GM21717 (cell line): ENCODE measurements around the gene GPS1.

Source experiments
- ATAC-seq: cut with Tn5 transposase; IDR thresholded peaks from one replicate; pipeline ENCODE4 v1.9.1; 2021; ENCODE audit warnings: mild to moderate bottlenecking, moderate library complexity; ENCODE audit not compliant: unreplicated experiment

The GPS1 gene

DNA sequence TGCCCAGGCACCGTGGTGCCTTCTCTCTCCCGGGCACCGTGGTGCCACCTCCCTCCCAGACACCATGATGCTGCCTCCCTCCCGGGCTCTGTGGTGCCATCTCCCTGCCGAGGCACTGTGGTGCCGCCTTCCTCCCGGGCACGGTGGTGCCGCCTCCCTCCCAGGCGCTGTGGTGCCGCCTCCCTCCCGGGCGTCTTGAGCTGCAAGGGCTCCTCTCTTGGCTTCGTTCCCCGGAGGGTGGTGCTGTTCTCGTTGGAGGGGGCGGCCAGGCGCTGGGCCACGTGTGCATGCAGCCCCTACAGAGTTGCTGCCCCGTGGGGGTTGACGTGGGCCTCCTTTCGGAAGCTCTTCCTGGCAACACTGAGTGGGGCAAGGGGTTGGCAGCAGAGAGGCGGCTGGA, 37.3 kb upstream of the GPS1 start:
- no peak for ATAC-seq

DNA sequence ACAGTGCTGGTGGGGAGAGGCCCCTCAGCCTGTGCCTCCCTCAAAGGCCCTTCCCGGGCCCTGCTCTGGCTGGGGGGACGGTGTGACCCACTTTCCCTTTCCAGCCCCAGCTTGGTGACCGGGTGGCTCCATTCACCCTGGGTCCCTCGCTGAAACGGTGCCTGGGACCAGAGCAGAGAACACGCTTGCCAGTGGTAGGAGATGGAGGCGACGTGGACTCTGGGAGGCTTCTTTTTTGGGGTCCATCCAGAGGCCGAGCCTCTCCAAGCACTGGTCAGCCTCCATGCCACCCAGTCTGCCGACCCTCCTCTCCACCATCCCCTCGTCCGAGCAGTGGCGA, 36.8 kb upstream of the GPS1 start:
- no peak for ATAC-seq

GRCh38 chr17:82015311-82015971, 36.3 kb upstream of the GPS1 start:
- no peak for ATAC-seq

DNA sequence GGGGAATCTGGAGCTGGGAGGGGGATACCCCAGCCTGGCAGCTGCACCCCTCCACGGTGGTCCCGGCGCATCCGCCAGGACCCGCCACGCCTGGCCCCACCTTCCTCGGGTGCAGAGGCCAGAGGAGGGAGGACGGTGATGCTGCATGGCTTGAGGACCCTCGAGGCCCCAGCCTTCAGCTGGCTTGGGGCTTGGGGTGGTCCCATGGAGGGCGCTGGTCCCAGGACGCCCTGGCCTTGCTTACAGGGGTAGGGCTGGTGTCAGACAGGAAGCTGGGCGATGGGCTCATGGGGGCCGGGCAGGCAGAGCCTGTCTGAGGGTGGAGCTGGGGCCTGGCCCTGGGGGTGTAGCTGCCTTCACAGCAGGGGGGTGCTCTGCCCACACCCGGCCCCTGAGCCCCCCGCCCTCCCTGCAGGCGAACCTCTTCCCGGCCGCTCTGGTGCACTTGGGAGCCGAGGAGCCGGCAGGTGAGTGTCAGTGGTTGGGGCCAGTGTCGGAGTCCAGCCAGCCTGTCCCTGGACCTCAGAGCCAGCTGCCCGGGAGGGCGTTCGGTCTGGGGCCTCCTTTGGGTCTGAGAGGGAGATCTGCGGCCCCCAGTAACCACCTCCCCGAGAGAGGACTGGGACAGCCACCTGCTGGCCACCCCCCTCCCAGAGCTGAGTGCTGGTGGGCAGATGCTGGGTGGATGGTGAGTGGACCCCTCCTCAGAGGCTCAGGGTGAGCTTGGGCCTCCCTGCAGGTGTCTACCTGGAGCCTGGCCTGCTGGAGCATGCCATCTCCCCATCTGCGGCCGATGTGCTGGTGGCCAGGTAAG, 35.4 kb upstream of the GPS1 start:
- ATAC-seq, result no peak

DNA sequence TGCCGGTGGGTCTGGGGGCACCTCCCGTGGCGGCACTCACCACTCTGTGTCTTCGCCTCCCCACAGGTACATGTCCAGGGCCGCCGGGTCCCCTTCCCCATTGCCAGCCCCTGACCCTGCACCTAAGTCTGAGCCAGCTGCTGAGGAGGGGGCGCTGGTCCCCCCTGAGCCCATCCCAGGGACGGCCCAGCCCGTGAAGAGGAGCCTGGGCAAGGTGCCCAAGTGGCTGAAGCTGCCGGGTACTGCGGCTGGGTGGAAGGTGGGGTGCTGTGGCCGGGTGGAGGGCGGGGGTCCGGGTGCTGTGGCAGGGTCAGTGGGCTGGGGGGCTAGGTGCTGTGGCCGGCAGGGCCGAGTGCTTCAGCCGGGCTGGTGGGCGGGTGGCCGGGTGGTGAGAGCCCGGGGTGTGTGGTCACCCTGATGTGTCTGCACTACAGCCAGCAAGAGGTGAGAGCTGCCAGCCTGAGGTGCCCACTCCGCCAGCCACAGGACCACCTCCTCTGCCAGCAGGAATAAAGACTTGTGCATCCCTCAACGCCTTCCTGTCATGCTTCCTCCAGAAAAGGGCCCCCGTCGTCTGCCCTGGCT, 34.7 kb upstream of the GPS1 start:
- no peak for ATAC-seq

DNA sequence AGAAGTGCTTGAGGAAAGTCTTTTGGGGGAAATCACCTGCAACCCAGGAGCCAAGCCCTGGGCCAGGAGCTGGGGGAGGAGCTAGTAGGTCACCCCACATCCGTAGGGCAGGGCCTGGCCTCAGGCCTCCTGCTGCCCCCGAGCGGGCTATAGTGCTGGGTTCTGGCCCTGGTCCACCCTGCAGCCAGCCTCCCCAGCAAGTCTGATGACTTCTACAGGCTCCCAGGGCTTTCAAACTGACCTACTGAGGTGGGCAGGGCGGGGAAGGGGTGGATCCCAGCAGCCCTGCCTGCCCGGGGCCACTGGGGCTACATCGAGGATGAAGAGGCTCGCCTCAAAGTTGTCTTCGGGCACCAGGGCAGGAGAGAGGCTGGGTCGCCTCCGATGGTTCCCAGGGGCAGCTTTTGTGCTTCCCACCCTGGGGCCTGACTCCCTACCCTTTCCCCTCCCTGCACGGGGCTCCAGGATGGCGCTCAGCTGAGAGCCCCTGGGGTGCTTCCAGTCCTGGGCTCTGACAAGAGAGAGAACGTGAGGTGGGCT, 34.0 kb upstream of the GPS1 start:
- no peak for ATAC-seq

- no peak for ATAC-seq
These were observed 33.3 kb upstream of the GPS1 start for GRCh38 chr17:82018152-82018988.

DNA sequence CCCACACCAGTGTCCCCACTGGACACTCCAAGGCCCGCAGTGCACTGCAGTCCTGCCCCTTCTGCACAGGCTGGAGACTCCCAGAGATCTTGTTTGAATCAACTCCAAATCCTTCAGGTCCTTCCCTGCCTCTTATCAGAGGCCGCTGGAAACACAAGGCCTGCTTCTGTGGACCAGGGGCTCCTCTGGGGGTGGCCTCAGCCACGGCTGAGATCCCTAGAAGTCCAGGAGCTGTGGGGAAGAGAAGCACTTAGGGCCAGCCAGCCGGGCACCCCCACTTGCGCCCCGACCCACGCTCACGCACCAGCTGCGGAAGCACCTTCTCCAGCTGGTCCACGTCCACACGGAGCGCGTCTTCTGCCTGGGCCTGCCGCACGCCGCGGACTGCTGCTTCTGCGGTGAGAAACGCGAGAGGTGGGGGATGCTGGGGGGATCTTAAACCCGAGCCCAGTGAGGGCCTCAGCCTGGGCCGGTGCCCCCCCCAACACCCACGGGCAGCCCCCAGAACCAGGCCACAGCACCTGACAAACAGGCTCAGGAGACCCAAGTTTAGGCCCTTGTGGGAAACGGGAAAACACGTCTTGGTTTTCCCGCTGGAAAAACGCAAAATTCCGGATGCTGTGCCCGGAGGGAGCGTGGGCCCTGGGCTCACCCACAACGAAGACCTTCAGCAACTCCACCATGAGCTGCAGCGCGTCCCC, 32.6 kb upstream of the GPS1 start:
- no peak for ATAC-seq

GRCh38 chr17:82019690-82020571, 31.8 kb upstream of the GPS1 start:
- ATAC-seq, result no peak

GRCh38 chr17:82020572-82021106, 31.1 kb upstream of the GPS1 start:
- no peak for ATAC-seq

- no peak for ATAC-seq
These were observed 30.4 kb upstream of the GPS1 start for GRCh38 chr17:82021107-82021899.

- no peak for ATAC-seq
These were observed 29.8 kb upstream of the GPS1 start for GRCh38 chr17:82021900-82022309.

- ATAC-seq, result peak; percentile 1
These were observed 29.3 kb upstream of the GPS1 start, which contains the start of gene CENPX for GRCh38 chr17:82022310-82022980. Gene CENPX (minus strand): TSS chr17:82022878. CDS start chr17:82022861, 17 bp downstream.

GRCh38 chr17:82022981-82023446, 28.7 kb upstream of the GPS1 start, which contains the start of gene LRRC45:
Gene LRRC45 (plus strand): TSS chr17:82023305. CDS start chr17:82023644, 339 bp downstream.
- ATAC-seq, result peak; percentile 75

DNA sequence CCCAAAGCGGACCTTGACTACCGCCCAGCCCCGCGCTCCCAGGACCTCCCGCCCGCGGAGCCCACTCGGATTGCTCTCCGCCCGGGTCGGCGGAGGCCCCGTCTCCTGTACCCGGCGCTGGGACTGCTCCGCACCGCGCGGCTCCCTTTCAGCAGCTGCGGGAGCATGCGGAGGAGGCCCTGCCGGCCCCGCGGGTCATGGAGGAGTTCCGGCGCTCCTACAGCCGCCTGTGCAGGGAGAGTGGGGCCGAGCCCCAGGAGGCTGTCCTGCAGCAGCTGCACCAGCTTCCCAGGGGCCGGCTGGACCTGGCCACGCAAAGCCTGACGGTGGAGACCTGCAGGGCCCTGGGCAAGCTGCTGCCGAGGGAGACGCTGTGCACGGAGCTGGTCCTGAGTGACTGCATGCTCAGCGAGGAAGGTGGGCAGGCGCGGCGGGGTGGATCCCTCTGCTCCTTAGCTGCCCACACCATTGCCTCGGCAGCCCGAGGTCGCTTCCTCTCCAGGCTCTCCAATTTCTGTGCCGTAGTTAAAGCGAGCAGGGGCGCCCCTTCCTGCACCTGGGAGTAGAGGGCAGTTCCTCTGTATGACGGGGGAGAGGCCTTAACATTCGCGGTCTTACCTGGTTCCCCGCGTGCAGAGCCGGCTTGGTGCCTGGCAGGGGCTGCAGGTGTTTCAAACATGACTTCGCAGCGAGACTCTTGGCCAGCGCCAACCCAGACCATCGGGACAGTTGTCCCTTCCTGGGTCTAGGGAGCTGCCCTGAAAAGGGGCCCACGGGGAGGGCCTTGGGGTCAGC, 28.1 kb upstream of the GPS1 start:
- ATAC-seq, result no peak

DNA sequence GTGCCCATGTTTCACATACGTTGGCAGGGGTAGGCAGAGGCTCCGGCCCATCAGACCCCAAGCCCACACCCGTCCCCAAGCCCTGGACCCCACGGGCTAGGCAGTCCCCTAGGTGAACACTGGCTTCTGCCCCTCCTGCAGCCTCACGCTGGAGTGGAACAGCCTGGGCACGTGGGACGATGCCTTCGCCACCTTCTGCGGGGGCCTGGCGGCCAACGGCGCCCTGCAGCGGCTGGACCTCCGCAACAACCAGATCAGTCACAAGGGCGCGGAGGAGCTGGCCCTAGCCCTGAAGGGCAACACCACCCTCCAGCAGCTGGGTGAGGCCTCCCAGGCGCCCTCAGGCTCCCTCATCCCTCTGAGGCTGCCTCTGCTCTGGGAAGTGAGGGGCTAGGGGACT, 26.8 kb upstream of the GPS1 start:
- ATAC-seq, result no peak
